IMR-90 (cell line): ENCODE data around the gene SLC25A17. TPM values are rescaled to one million over a fixed set of nuclear protein-coding genes. Genes with fewer than 3 reads are reported as not detected.

Experiments used
- ATAC-seq: fragments of 200-7000 bp; cut with Tn5 transposase; 2 replicates; pipeline ENCODE4 v1.9.1; 2020; ENCODE audit warnings: low read depth, mild to moderate bottlenecking, moderate library complexity
- BruUV-seq: library from RNA; stranded (reverse); fragments of 400-500 nt; replicated peaks from 2 replicates; lab custom pipeline; 2021; lab: Mats Ljungman, UMichigan
- CTCF ChIA-PET: fragments of 300-600 bp; formaldehyde crosslinking; extraction: SDS; loops from one replicate; lab custom pipeline; 2021; ENCODE audit warnings: antibody characterized with exemption; lab: Yijun Ruan, JAX
- POLR2A ChIA-PET: fragments of 300-600 bp; sonication (Branson Sonifier 250); formaldehyde crosslinking; loops from one replicate; lab custom pipeline; 2022; ENCODE audit warnings: antibody characterized with exemption; ENCODE audit not compliant: unreplicated experiment; lab: Charles Lee
- DNase-seq: peaks from one replicate; pipeline ENCODE4 v3.0.0; 2013
- H2AFZ ChIP-seq: replicated peaks from 2 replicates; pipeline ENCODE3; 2013; ENCODE audit warnings: low read length, mild to moderate bottlenecking; ENCODE audit not compliant: poor library complexity
- H2AK5ac ChIP-seq: 2 replicates; pipeline ENCODE4 v1.6.1; 2013; ENCODE audit warnings: low read depth, low read length, inconsistent platforms
- H2AK9ac ChIP-seq: replicated peaks from 2 replicates; pipeline ENCODE3; 2013; ENCODE audit warnings: mild to moderate bottlenecking, low read depth, low read length, moderate library complexity; ENCODE audit not compliant: poor library complexity
- H2BK120ac ChIP-seq: 2 replicates; pipeline ENCODE4 v1.6.1; 2013; ENCODE audit warnings: low read depth, low read length, inconsistent platforms
- H2BK15ac ChIP-seq: 3 replicates; pipeline ENCODE4 v1.6.1; 2013; ENCODE audit warnings: low read depth, low read length, inconsistent platforms
- H2BK20ac ChIP-seq: 2 replicates; pipeline ENCODE4 v1.6.1; 2013; ENCODE audit warnings: low read depth, mild to moderate bottlenecking, inconsistent platforms, low read length, moderate library complexity
- H2BK5ac ChIP-seq: 2 replicates; pipeline ENCODE4 v1.6.1; 2013; ENCODE audit warnings: mild to moderate bottlenecking, low read depth, low read length, inconsistent platforms; ENCODE audit not compliant: poor library complexity, severe bottlenecking
- H3K14ac ChIP-seq: replicated peaks from 2 replicates; pipeline ENCODE4 v1.6.1; 2013; ENCODE audit warnings: low read depth, low read length, inconsistent platforms
- H3K18ac ChIP-seq: 2 replicates; pipeline ENCODE4 v1.6.1; 2013; ENCODE audit warnings: low read depth, low read length, control low read depth
- H3K23ac ChIP-seq: 2 replicates; pipeline ENCODE4 v1.6.1; 2013; ENCODE audit warnings: low read depth, low read length, inconsistent platforms
- H3K27ac ChIP-seq: 2 replicates; pipeline ENCODE4 v1.5.1; 2013; ENCODE audit warnings: mild to moderate bottlenecking, control low read depth, low read length; ENCODE audit not compliant: insufficient read depth
- H3K27me3 ChIP-seq: 2 replicates; pipeline ENCODE4 v1.6.1; 2013; ENCODE audit warnings: low read length; ENCODE audit not compliant: control insufficient read depth, insufficient read depth
- H3K36me3 ChIP-seq: 2 replicates; pipeline ENCODE4 v1.6.1; 2013; ENCODE audit warnings: low read length, mixed read lengths; ENCODE audit not compliant: control insufficient read depth, insufficient read depth
- H3K4ac ChIP-seq: 2 replicates; pipeline ENCODE4 v1.6.1; 2013; ENCODE audit warnings: low read depth, low read length, inconsistent platforms
- H3K4me1 ChIP-seq: 2 replicates; pipeline ENCODE4 v1.6.1; 2013; ENCODE audit warnings: low read length, mixed read lengths; ENCODE audit not compliant: control insufficient read depth, insufficient read depth
- H3K4me2 ChIP-seq: 2 replicates; pipeline ENCODE4 v1.6.1; 2013; ENCODE audit warnings: low read depth, mild to moderate bottlenecking, control low read depth, low read length, moderate library complexity
- H3K4me3 ChIP-seq: 2 replicates; pipeline ENCODE4 v1.5.1; 2013; ENCODE audit warnings: low read depth, mild to moderate bottlenecking, control low read depth, low read length, moderate library complexity; ENCODE audit not compliant: insufficient read depth
- H3K56ac ChIP-seq: 2 replicates; pipeline ENCODE4 v1.6.1; 2013; ENCODE audit warnings: low read length, inconsistent platforms; ENCODE audit not compliant: insufficient read depth; ENCODE audit errors: extremely low read depth
- H3K79me1 ChIP-seq, 2 experiments: 2 replicates each; pipeline ENCODE4 v1.6.1; 2013; ENCODE audit warnings: low read length in 2 of 2, inconsistent platforms in 1 of 2, low read depth in 1 of 2
- H3K9ac ChIP-seq: 2 replicates; pipeline ENCODE4 v1.6.1; 2013; ENCODE audit warnings: low read depth, low read length, control low read depth
- H3K9me1 ChIP-seq: 2 replicates; pipeline ENCODE4 v1.6.1; 2013; ENCODE audit warnings: low read length, inconsistent platforms; ENCODE audit not compliant: insufficient read depth
- H3K9me3 ChIP-seq: 2 replicates; pipeline ENCODE4 v1.6.1; 2013; ENCODE audit warnings: low read length; ENCODE audit not compliant: control insufficient read depth, insufficient read depth
- H4K20me1 ChIP-seq: 2 replicates; pipeline ENCODE4 v1.6.1; 2013; ENCODE audit warnings: low read length, inconsistent platforms; ENCODE audit not compliant: insufficient read depth
- H4K5ac ChIP-seq: 2 replicates; pipeline ENCODE4 v1.6.1; 2013; ENCODE audit warnings: mild to moderate bottlenecking, low read depth, low read length, control low read depth
- H4K8ac ChIP-seq, 2 experiments: 2 replicates each; pipeline ENCODE4 v1.6.1; 2013; ENCODE audit warnings: low read depth in 2 of 2, low read length in 2 of 2, control low read depth in 1 of 2, inconsistent platforms in 1 of 2
- H4K91ac ChIP-seq: 2 replicates; pipeline ENCODE4 v1.6.1; 2013; ENCODE audit warnings: low read depth, low read length, inconsistent platforms; ENCODE audit not compliant: insufficient read depth
- BHLHE40 ChIP-seq: fragments of 150-350 bp; IDR thresholded peaks from 2 replicates; pipeline ENCODE4 v1.6.1; 2016; ENCODE audit warnings: mild to moderate bottlenecking, low read depth, low read length
- CEBPB ChIP-seq: IDR thresholded peaks from 2 replicates; pipeline ENCODE4 v1.6.1; 2012; ENCODE audit warnings: low read depth, low read length, improper control_type of control experiment
- FOS ChIP-seq: fragments of 150-350 bp; IDR thresholded peaks from 2 replicates; pipeline ENCODE4 v1.6.1; 2016; ENCODE audit warnings: low read depth, low read length
- MAFK ChIP-seq: IDR thresholded peaks from 2 replicates; pipeline ENCODE4 v1.6.1; 2012; ENCODE audit warnings: low read depth, low read length, improper control_type of control experiment
- MXI1 ChIP-seq: IDR thresholded peaks from 2 replicates; pipeline ENCODE4 v1.6.1; 2012; ENCODE audit warnings: low read depth, mild to moderate bottlenecking, low read length, moderate library complexity, borderline replicate concordance
- NFE2L2 ChIP-seq: fragments of 150-350 bp; IDR thresholded peaks from 2 replicates; pipeline ENCODE4 v1.6.1; 2016; ENCODE audit warnings: low read depth, mild to moderate bottlenecking, low read length
- POLR2A ChIP-seq: IDR thresholded peaks from 2 replicates; pipeline ENCODE4 v1.6.1; 2012; ENCODE audit warnings: mild to moderate bottlenecking, low read depth, low read length
- RAD21 ChIP-seq: IDR thresholded peaks from 2 replicates; pipeline ENCODE4 v1.6.1; 2012; ENCODE audit warnings: low read length, improper control_type of control experiment
- RCOR1 ChIP-seq: IDR thresholded peaks from 2 replicates; pipeline ENCODE4 v1.6.1; 2012; ENCODE audit warnings: mild to moderate bottlenecking, low read length, improper control_type of control experiment; ENCODE audit not compliant: insufficient replicate concordance
- RFX5 ChIP-seq: IDR thresholded peaks from 2 replicates; pipeline ENCODE4 v1.8.0; 2012; ENCODE audit warnings: low read depth, mild to moderate bottlenecking, low read length, moderate library complexity
- SMC3 ChIP-seq: fragments of 150-350 bp; IDR thresholded peaks from 2 replicates; pipeline ENCODE4 v1.6.1; 2016; ENCODE audit warnings: low read depth, mild to moderate bottlenecking, antibody characterized with exemption, low read length, moderate library complexity
- WGBS, 2 experiments: methylation state at CpG; one replicate each; pipeline versions ENCODE4 v1.1.5 to v1.1.7; 2013; ENCODE audit warnings: missing lambda C conversion rate in 2 of 2; ENCODE audit not compliant: insufficient read length in 1 of 2; ENCODE audit errors: extremely low coverage in 2 of 2; 5-methylcytosine and 5-hydroxymethylcytosine counted together
- dilution Hi-C: fragments of 300-500 bp; cut with HindIII; formaldehyde crosslinking; loops from one replicate; pipeline ENCODE4 v1.14.3; 2018; ENCODE audit warnings: low sequenced_read_pairs; ENCODE audit not compliant: unreplicated experiment
- in situ Hi-C: fragments of 300-500 bp; cut with MboI; formaldehyde crosslinking; loops from 3 replicates; pipeline ENCODE4 v1.14.3; 2019; ENCODE audit warnings: low sequenced_read_pairs, inconsistent platforms, mixed read lengths
- intact Hi-C: fragments of 100-400 bp; cut with micrococcal nuclease; formaldehyde crosslinking; loops from 2 replicates; pipeline ENCODE4 v1.10.0; 2022
- polyA plus RNA-seq, 3 experiments: library from polyadenylated mRNA; depleted of rRNA; stranded (reverse); fragments of >200 nt; gene quantifications; 2 replicates each; pipeline ENCODE4 v1.2.3, GENCODE V29; 2012; ENCODE audit warnings: low replicate concordance in 1 of 3
- total RNA-seq: library from RNA; depleted of rRNA; stranded (reverse); fragments of >200 nt; gene quantifications from 2 replicates; pipeline ENCODE4 v1.2.3, GENCODE V29; 2012
- TF ChIP-seq, protein P1 (sequence below): fragments of 150-350 bp; IDR thresholded peaks from 2 replicates; pipeline ENCODE4 v1.6.1; 2016; ENCODE audit warnings: low read depth, mild to moderate bottlenecking, low read length, moderate library complexity, borderline replicate concordance
- TF ChIP-seq, protein P2 (sequence below): fragments of 150-350 bp; IDR thresholded peaks from 2 replicates; pipeline ENCODE4 v1.6.1; 2017; ENCODE audit warnings: mild to moderate bottlenecking, antibody characterized with exemption, low read length, low read depth
- TF ChIP-seq, protein P3 (sequence below): conservative IDR thresholded peaks from 2 replicates; pipeline ENCODE4 v1.5.1; 2012; ENCODE audit warnings: mild to moderate bottlenecking, low read depth, low read length, improper control_type of control experiment

Gene SLC25A17
- total and polyA plus RNA-seq, 2 of the 4 experiments (the other 2 are of a cell fraction) = 19.6 to 36.0 TPM

DNA sequence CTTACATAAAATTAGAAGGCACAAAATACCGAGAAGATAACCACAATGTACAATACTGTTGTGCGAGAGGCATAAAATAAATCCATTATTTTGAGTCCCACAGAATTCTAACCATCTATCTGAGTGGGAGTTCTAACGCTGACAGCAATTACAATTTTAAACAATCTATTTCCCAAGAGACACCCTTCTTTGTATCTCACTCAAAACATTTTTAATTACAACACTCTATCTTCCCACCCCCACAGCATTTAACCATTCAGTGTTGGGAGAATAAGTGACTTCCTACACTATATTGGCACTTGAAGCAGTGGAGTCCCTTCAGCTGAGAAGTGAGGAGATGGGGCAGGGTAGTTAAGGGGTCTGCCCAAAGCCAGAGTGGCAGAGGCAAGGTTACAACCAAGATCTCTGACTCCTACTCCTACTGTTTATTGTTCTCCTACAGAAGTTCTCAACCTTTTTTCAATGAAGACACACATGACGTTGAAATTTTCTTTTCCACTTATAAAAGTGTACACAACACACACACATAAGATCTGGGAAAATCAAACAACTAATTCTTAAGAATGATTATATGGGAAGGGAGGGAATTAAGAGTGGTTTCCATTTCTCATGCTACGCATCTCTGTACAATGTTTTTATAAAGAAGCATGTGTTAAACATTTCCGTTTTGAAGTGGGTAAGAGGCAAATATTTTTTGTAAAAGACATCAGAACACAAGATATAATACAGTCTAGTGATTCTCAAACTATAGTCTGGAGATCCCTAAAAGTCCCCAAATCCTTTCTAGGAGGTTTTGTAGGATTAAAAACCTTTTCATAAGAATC lies 10.9 kb downstream of the SLC25A17 start:
- Histone ChIP-seq H4K5ac (no peak overlapping the region), H2AK9ac (no peak overlapping the region), H3K27ac (no peak overlapping the region), H3K4me2 (no peak overlapping the region), H2AK5ac (peak overlapping the region; percentile 49; the same call in 1 of the 2 replicates), H3K4me3 (no peak overlapping the region), H3K36me3 (peaks cover 2% of the 10 kb centered on the region), H4K91ac (no peak overlapping the region), H2BK15ac (no peak overlapping the region), H3K9me3 (no peaks in the 10 kb centered on the region), H4K8ac (no peak overlapping the region), H3K56ac (no peak overlapping the region), H3K27me3 (no peaks in the 10 kb centered on the region), H3K18ac (no peak overlapping the region), H3K4ac (no peak overlapping the region), H4K20me1 (0 out of 2 replicates have a peak, but pooled peaks cover 3% of the 10 kb centered on the region), H3K14ac (peak overlapping the region; percentile 74; the same call in 1 of the 2 replicates), H2BK120ac (no peak overlapping the region), H3K4me1 (peaks cover 6% of the 10 kb centered on the region), H2AFZ (no peak overlapping the region), H3K9ac (no peak overlapping the region), H3K23ac (no peak overlapping the region), H2BK5ac (no peak overlapping the region), H2BK20ac (no peak overlapping the region), H3K9me1 (peaks cover 7% of the 10 kb centered on the region), H3K79me1 (peaks cover 44 to 65% of the 10 kb centered on the region in 2 experiments)
- 0% methylated on average over 1 of the region's 6 CpGs; no CpG with 5 or more reads in 1 of the 2 experiments for WGBS, 2 experiments
- ChIA-PET CTCF (interaction anchor here (0.6 kb wide), 1 partner anchor 57 kb away, joined by 3 read pairs; no protein-coding TSS in a partner anchor), POLR2A (interaction anchor here (0.6 to 1.0 kb wide), 3 partner anchors 9 to 101 kb away, joined by 3 to 4 read pairs (median 3); partner anchors contain the start of gene SLC25A17)
- peak; percentile 16 for DNase-seq
- no TSS peak for BruUV-seq
- ATAC-seq = no peak; the same call in 1 of the 2 replicates
- TF ChIP-seq, protein P1, sequence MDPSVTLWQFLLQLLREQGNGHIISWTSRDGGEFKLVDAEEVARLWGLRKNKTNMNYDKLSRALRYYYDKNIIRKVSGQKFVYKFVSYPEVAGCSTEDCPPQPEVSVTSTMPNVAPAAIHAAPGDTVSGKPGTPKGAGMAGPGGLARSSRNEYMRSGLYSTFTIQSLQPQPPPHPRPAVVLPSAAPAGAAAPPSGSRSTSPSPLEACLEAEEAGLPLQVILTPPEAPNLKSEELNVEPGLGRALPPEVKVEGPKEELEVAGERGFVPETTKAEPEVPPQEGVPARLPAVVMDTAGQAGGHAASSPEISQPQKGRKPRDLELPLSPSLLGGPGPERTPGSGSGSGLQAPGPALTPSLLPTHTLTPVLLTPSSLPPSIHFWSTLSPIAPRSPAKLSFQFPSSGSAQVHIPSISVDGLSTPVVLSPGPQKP = no peak
- TF ChIP-seq, protein P2, sequence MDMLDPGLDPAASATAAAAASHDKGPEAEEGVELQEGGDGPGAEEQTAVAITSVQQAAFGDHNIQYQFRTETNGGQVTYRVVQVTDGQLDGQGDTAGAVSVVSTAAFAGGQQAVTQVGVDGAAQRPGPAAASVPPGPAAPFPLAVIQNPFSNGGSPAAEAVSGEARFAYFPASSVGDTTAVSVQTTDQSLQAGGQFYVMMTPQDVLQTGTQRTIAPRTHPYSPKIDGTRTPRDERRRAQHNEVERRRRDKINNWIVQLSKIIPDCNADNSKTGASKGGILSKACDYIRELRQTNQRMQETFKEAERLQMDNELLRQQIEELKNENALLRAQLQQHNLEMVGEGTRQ = no peak
- TF ChIP-seq RFX5 (no peak), BHLHE40 (no peak), RCOR1 (no peak), MXI1 (no peak), CEBPB (no peak), FOS (no peak), MAFK (no peak), SMC3 (no peak), NFE2L2 (no peak), POLR2A (no peak), RAD21 (no peak)
- TF ChIP-seq, protein P3, sequence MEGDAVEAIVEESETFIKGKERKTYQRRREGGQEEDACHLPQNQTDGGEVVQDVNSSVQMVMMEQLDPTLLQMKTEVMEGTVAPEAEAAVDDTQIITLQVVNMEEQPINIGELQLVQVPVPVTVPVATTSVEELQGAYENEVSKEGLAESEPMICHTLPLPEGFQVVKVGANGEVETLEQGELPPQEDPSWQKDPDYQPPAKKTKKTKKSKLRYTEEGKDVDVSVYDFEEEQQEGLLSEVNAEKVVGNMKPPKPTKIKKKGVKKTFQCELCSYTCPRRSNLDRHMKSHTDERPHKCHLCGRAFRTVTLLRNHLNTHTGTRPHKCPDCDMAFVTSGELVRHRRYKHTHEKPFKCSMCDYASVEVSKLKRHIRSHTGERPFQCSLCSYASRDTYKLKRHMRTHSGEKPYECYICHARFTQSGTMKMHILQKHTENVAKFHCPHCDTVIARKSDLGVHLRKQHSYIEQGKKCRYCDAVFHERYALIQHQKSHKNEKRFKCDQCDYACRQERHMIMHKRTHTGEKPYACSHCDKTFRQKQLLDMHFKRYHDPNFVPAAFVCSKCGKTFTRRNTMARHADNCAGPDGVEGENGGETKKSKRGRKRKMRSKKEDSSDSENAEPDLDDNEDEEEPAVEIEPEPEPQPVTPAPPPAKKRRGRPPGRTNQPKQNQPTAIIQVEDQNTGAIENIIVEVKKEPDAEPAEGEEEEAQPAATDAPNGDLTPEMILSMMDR = no peak
- intact Hi-C loops (no loop called here), in situ Hi-C loops (no loop called here), dilution Hi-C loops (no loop called here)
